Stomach (tissue), 9 donors: ENCODE measurements around the gene SLC13A2. TPM values are rescaled to one million over a fixed set of nuclear protein-coding genes. Genes with fewer than 3 reads are reported as not detected.

ENCODE experiments used
- DNase-seq, 2 donors: peaks; one replicate each; pipeline versions ENCODE4 v3.0.0 to v3.0.0-alpha.2; 2013 to 2019
- H3K27ac ChIP-seq, 5 donors: fragments of 200-600 bp in 4 of 5; sonication (generic) in 4 of 5; one replicate each; pipeline ENCODE4 v1.5.1; 2013 to 2019; ENCODE audit warnings: mild to moderate bottlenecking in 1 of 5, moderate library complexity in 1 of 5
- H3K27me3 ChIP-seq, 3 donors: fragments of 200-600 bp; sonication (generic); one replicate each; pipeline ENCODE4 v1.5.1; 2017 to 2019; ENCODE audit warnings: mixed run types in 1 of 3
- H3K36me3 ChIP-seq, 4 donors: fragments of 200-600 bp; sonication (generic); 1 replicate in 3 of 4; 2 replicates in 1 of 4; pipeline ENCODE4 v1.5.1; 2016 to 2019
- H3K4me1 ChIP-seq, 4 donors: fragments of 200-600 bp; sonication (generic); one replicate each; pipeline ENCODE4 v1.5.1; 2016 to 2019
- H3K4me3 ChIP-seq, 4 donors: fragments of 200-600 bp; sonication (generic) in 3 of 4; one replicate each; pipeline ENCODE4 v1.5.1; 2016 to 2019; ENCODE audit warnings: mild to moderate bottlenecking in 1 of 4
- H3K9me3 ChIP-seq, 4 donors: fragments of 200-600 bp; sonication (generic); one replicate each; pipeline ENCODE4 v1.5.1; 2016 to 2019
- CTCF ChIP-seq, 7 experiments: fragments of 450-650 bp in 4 of 7; fragments of 200-600 bp in 3 of 7; sonication (generic) in 3 of 7; IDR thresholded peaks; one replicate each; pipeline ENCODE4 v1.5.1; 2016 to 2019; ENCODE audit warnings: antibody characterized with exemption in 7 of 7, control low read depth in 2 of 7, mild to moderate bottlenecking in 1 of 7
- EP300 ChIP-seq: sonication (generic); formaldehyde crosslinking; IDR thresholded peaks from one replicate; pipeline ENCODE4 v1.6.1; 2017; ENCODE audit warnings: antibody characterized with exemption
- POLR2A ChIP-seq, 4 donors: fragments of 450-650 bp; IDR thresholded peaks; one replicate each; pipeline ENCODE4 v1.6.1; 2016; ENCODE audit warnings: antibody characterized with exemption in 4 of 4, control low read depth in 2 of 4, mild to moderate bottlenecking in 1 of 4, moderate library complexity in 1 of 4
- POLR2AphosphoS5 ChIP-seq, 3 donors: sonication (generic); formaldehyde crosslinking; IDR thresholded peaks; one replicate each; pipeline ENCODE4 v1.6.1; 2016; ENCODE audit warnings: antibody characterized with exemption in 3 of 3
- WGBS, 5 donors: extraction: QIAGEN DNeasy Blood & Tissue Kit in 3 of 5; methylation state at CpG; one replicate each; pipeline versions ENCODE4 v1.1.5 to v1.1.7; 2013 to 2018; 5-methylcytosine and 5-hydroxymethylcytosine counted together
- intact Hi-C: fragments of 100-400 bp; cut with DNase I; formaldehyde crosslinking; loops from one replicate; pipeline ENCODE4 v1.15.1; 2023; ENCODE audit warnings: low total_unique reads
- polyA plus RNA-seq, 3 donors: library from polyadenylated mRNA; stranded (reverse); fragments of 200-250 nt; gene quantifications; one replicate each; pipeline ENCODE4 v1.2.3, GENCODE V29; 2013
- total RNA-seq, 5 donors: library from RNA; depleted of rRNA; stranded (reverse); fragments of >200 nt; gene quantifications; one replicate each; pipeline versions ENCODE4 v1.1.0 to v1.2.3, GENCODE V29; 2014 to 2016
- donor health status: healthy with polysubstance abuse.
- donor health status: Bipolar disorder and iron deficiency.
- donor health status: healthy.

Gene SLC13A2
- total and polyA plus RNA-seq, 8 donors: 0.15 to 3.2 TPM; not detected in 6

DNA sequence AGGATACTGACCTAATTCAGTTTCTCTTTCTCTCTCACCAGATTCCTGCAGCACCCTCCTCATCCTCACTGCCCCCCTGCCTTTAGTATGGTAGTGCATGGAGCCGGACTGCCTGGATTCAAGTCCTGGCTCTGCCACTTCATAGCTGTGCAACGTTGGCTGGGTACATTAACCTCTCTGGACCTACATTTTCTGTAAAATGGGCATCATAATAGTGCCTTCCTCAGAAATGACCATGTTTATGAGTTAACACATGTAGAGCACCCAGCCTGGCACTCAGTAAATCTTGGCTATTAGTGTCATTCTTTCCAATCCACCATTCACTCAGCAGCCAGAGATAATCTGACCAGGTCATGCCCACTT, 71.7 kb downstream of the SLC13A2 start:
- Histone ChIP-seq H3K4me1 (peaks cover 3 to 20% (median 12%) of the 10 kb centered on the region in 4 donors), H3K4me3 (no peak overlapping the region), H3K27ac (no peak overlapping the region), H3K27me3 (no peaks in the 10 kb centered on the region), H3K36me3 (peaks cover 4 to 18% (median 15%) of the 10 kb centered on the region in 4 donors), H3K9me3 (no peaks in the 10 kb centered on the region)
- TF ChIP-seq POLR2AphosphoS5 (IDR thresholded peaks at IDR 0.05) (no peak), EP300 (no peak), CTCF (IDR thresholded peaks at IDR 0.05) (no peak), POLR2A (IDR thresholded peaks at IDR 0.05) (no peak)
- intact Hi-C loops: no loop called here
- WGBS, 5 donors: 75 to 85% (median 81%) methylated on average over 2 of the region's 2 CpGs
- no peak for DNase-seq

DNA sequence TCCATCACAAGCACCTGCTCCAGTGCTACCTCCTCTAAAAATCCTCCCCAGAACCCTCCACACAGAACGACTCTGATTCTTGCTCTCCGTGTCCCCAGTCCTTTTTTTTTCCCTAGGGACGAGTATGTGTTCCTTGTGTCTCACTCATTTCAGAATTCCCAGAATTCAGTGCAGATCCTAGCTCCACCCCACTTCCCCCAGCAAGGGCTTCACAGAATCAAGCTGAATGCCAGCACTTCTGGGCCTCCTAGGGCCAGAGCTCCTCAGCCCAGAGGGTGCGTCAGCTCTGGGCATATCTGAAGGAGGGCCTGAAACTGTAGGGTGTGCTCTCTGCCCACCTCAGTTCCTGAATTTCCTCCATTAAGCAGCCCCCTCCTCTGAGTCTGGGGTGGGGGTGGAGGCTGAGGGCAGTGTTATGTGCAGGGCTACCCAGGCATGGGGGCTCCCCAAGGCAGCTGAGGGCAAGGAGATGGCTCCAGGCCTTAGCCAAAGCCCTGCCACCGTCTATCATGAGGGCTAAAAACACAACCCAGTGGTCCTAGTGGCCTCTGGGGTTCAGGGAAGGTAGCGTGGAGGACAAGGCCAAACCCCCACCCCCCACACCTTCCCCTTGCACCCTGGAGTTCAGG, 72.5 kb downstream of the SLC13A2 start:
- Histone ChIP-seq H3K27me3 (no peaks in the 10 kb centered on the region), H3K4me1 (peaks cover 3 to 28% (median 18%) of the 10 kb centered on the region in 4 donors), H3K36me3 (peaks cover 4 to 18% (median 15%) of the 10 kb centered on the region in 4 donors), H3K27ac (no peak overlapping the region), H3K9me3 (no peaks in the 10 kb centered on the region), H3K4me3 (no peak overlapping the region)
- intact Hi-C loops: no loop called here
- no peak for DNase-seq
- TF ChIP-seq EP300 (no peak), CTCF (IDR thresholded peaks at IDR 0.05) (no peak), POLR2A (IDR thresholded peaks at IDR 0.05) (no peak), POLR2AphosphoS5 (IDR thresholded peaks at IDR 0.05) (no peak)
- 71 to 78% (median 73%) methylated on average over 6 of the region's 6 CpGs for WGBS, 5 donors

- Histone ChIP-seq H3K27me3 (no peaks in the 10 kb centered on the region), H3K9me3 (no peaks in the 10 kb centered on the region), H3K27ac (peak overlapping the region in 1 of 5 donors; percentile 47), H3K36me3 (peaks cover 4 to 18% (median 15%) of the 10 kb centered on the region in 4 donors), H3K4me1 (peaks cover 6 to 40% (median 31%) of the 10 kb centered on the region in 4 donors), H3K4me3 (no peak overlapping the region)
- 88 to 93% (median 90%) methylated on average over 3 to 14 of the region's 14 CpGs for WGBS, 5 donors
- DNase-seq: no peak
- intact Hi-C loops: no loop called here
- no peak for TF ChIP-seq POLR2AphosphoS5 (IDR thresholded peaks at IDR 0.05)
These were observed 73.7 kb downstream of the SLC13A2 start for GRCh38 chr17:28547096-28547622.

Other genes with a start within 250 kb of the SLC13A2 start
- gene TMEM97, start 154.4 kb upstream of the SLC13A2 start, total RNA-seq: 10 to 100 TPM in 4 of 5 donors, 1 to 10 TPM in 1; 7.6 to 54.0 (median 21.4) TPM
- gene TMEM97, start 154.4 kb upstream of the SLC13A2 start, polyA plus RNA-seq: 10 to 100 TPM; 28.1 to 38.2 (median 31.3) TPM
- gene IFT20, start 138.2 kb upstream of the SLC13A2 start, total RNA-seq: 10 to 100 TPM; 24.9 to 52.2 (median 47.3) TPM
- 10 to 100 TPM; 75.9 to 95.6 (median 94.9) TPM for gene IFT20, start 138.2 kb upstream of the SLC13A2 start, polyA plus RNA-seq
- 10 to 100 TPM in 3 of 5 donors, 1 to 10 TPM in 2; 1.7 to 50.4 (median 19.3) TPM for gene TNFAIP1, start 137.9 kb upstream of the SLC13A2 start, total RNA-seq
- 10 to 100 TPM; 12.7 to 25.4 (median 21.4) TPM for gene TNFAIP1, start 137.9 kb upstream of the SLC13A2 start, polyA plus RNA-seq
- 100 to 1,000 TPM in 1 of 5 donors, 10 to 100 TPM in 4; 41.9 to 118 (median 57.6) TPM for gene POLDIP2, start 116.1 kb upstream of the SLC13A2 start, total RNA-seq
- gene POLDIP2, start 116.1 kb upstream of the SLC13A2 start, polyA plus RNA-seq: 10 to 100 TPM; 44.2 to 69.2 (median 63.8) TPM
- gene SEBOX, start 108.4 kb upstream of the SLC13A2 start, total RNA-seq: not detected
- not detected for gene SEBOX, start 108.4 kb upstream of the SLC13A2 start, polyA plus RNA-seq
- 1 to 10 TPM in 1 of 5 donors, under 1 TPM in 1, not detected in 3; 0.72 to 2.9 TPM for gene VTN, start 103.3 kb upstream of the SLC13A2 start, total RNA-seq
- gene VTN, start 103.3 kb upstream of the SLC13A2 start, polyA plus RNA-seq: 1 to 10 TPM in 2 of 3 donors, under 1 TPM in 1; 0.90 to 2.3 (median 1.1) TPM
- 10 to 100 TPM; 11.0 to 58.3 (median 15.2) TPM for gene SARM1, start 102.0 kb upstream of the SLC13A2 start, total RNA-seq
- gene SARM1, start 102.0 kb upstream of the SLC13A2 start, polyA plus RNA-seq: 1 to 10 TPM; 4.6 to 6.9 (median 5.2) TPM
- gene SLC46A1, start 67.4 kb upstream of the SLC13A2 start, total RNA-seq: 10 to 100 TPM in 2 of 5 donors, 1 to 10 TPM in 2, under 1 TPM in 1; 0.87 to 31.5 (median 7.5) TPM
- gene SLC46A1, start 67.4 kb upstream of the SLC13A2 start, polyA plus RNA-seq: 1 to 10 TPM in 2 of 3 donors, under 1 TPM in 1; 0.61 to 2.7 (median 2.5) TPM
- 1 to 10 TPM in 1 of 5 donors, under 1 TPM in 1, not detected in 3; 0.43 to 9.3 TPM for gene FOXN1, start 32.7 kb downstream of the SLC13A2 start, total RNA-seq
- 1 to 10 TPM in 1 of 3 donors, not detected in 2; 2.4 TPM for gene FOXN1, start 32.7 kb downstream of the SLC13A2 start, polyA plus RNA-seq
- 10 to 100 TPM; 13.6 to 30.9 (median 17.0) TPM for gene UNC119, start 79.0 kb downstream of the SLC13A2 start, total RNA-seq
- gene UNC119, start 79.0 kb downstream of the SLC13A2 start, polyA plus RNA-seq: 10 to 100 TPM; 16.5 to 27.1 (median 19.9) TPM
- gene PIGS, start 97.9 kb downstream of the SLC13A2 start, total RNA-seq: 100 to 1,000 TPM in 1 of 5 donors, 10 to 100 TPM in 4; 14.7 to 105 (median 33.3) TPM
- gene PIGS, start 97.9 kb downstream of the SLC13A2 start, polyA plus RNA-seq: 10 to 100 TPM; 19.2 to 25.7 (median 19.8) TPM
- 10 to 100 TPM in 2 of 5 donors, 1 to 10 TPM in 2, under 1 TPM in 1; 0.89 to 21.1 (median 9.1) TPM for gene ALDOC, start 103.3 kb downstream of the SLC13A2 start, total RNA-seq
- 10 to 100 TPM in 2 of 3 donors, 1 to 10 TPM in 1; 8.7 to 54.8 (median 17.1) TPM for gene ALDOC, start 103.3 kb downstream of the SLC13A2 start, polyA plus RNA-seq
- gene SPAG5, start 125.4 kb downstream of the SLC13A2 start, total RNA-seq: 10 to 100 TPM in 2 of 5 donors, 1 to 10 TPM in 3; 1.2 to 48.7 (median 9.9) TPM
- 10 to 100 TPM in 1 of 3 donors, 1 to 10 TPM in 2; 4.4 to 16.4 (median 6.6) TPM for gene SPAG5, start 125.4 kb downstream of the SLC13A2 start, polyA plus RNA-seq
- gene RSKR, start 140.5 kb downstream of the SLC13A2 start, total RNA-seq: 10 to 100 TPM in 3 of 5 donors, 1 to 10 TPM in 2; 9.3 to 36.2 (median 11.6) TPM
- gene RSKR, start 140.5 kb downstream of the SLC13A2 start, polyA plus RNA-seq: 1 to 10 TPM in 2 of 3 donors, under 1 TPM in 1; 0.31 to 2.3 (median 1.2) TPM
- gene BLTP2, start 171.5 kb downstream of the SLC13A2 start, total RNA-seq: 100 to 1,000 TPM in 4 of 5 donors, 10 to 100 TPM in 1; 62.4 to 221 (median 194) TPM
- gene BLTP2, start 171.5 kb downstream of the SLC13A2 start, polyA plus RNA-seq: 10 to 100 TPM in 2 of 3 donors, 1 to 10 TPM in 1; 9.9 to 13.3 (median 12.2) TPM
- gene SDF2, start 188.3 kb downstream of the SLC13A2 start, total RNA-seq: 10 to 100 TPM; 43.7 to 88.1 (median 49.0) TPM
- 10 to 100 TPM; 38.7 to 45.1 (median 40.8) TPM for gene SDF2, start 188.3 kb downstream of the SLC13A2 start, polyA plus RNA-seq
- 100 to 1,000 TPM in 1 of 5 donors, 10 to 100 TPM in 4; 46.0 to 135 (median 89.2) TPM for gene SUPT6H, start 188.6 kb downstream of the SLC13A2 start, total RNA-seq
- gene SUPT6H, start 188.6 kb downstream of the SLC13A2 start, polyA plus RNA-seq: 10 to 100 TPM; 16.9 to 19.1 (median 17.7) TPM
- 1 to 10 TPM in 1 of 5 donors, under 1 TPM in 2, not detected in 2; 0.14 to 5.3 (median 0.92) TPM for gene PROCA1, start 238.2 kb downstream of the SLC13A2 start, total RNA-seq
- 1 to 10 TPM; 2.3 to 5.8 (median 2.6) TPM for gene PROCA1, start 238.2 kb downstream of the SLC13A2 start, polyA plus RNA-seq
- gene RAB34, start 244.2 kb downstream of the SLC13A2 start, total RNA-seq: 100 to 1,000 TPM in 1 of 5 donors, 10 to 100 TPM in 4; 35.6 to 101 (median 95.5) TPM
- 10 to 100 TPM; 53.1 to 80.1 (median 70.6) TPM for gene RAB34, start 244.2 kb downstream of the SLC13A2 start, polyA plus RNA-seq
- 1,000 to 10,000 TPM in 1 of 5 donors, 100 to 1,000 TPM in 4; 221 to 1,205 (median 504) TPM for gene RPL23A, start 246.3 kb downstream of the SLC13A2 start, total RNA-seq
- 1,000 to 10,000 TPM; 1,260 to 1,750 (median 1,417) TPM for gene RPL23A, start 246.3 kb downstream of the SLC13A2 start, polyA plus RNA-seq